IPS-18a (cell line): ENCODE measurements around the gene FOSL1.

Experiments
- H3K27ac ChIP-seq: one replicate; pipeline ENCODE4 v1.5.1; 2013; ENCODE audit warnings: low read length
- H3K27me3 ChIP-seq: one replicate; pipeline ENCODE4 v1.6.1; 2013; ENCODE audit warnings: mild to moderate bottlenecking, low read length; ENCODE audit not compliant: control insufficient read depth, insufficient read depth
- H3K36me3 ChIP-seq: one replicate; pipeline ENCODE4 v1.6.1; 2013; ENCODE audit warnings: low read depth, low read length; ENCODE audit not compliant: control insufficient read depth
- H3K4me1 ChIP-seq: one replicate; pipeline ENCODE4 v1.6.1; 2013; ENCODE audit warnings: low read depth, low read length; ENCODE audit not compliant: control insufficient read depth
- H3K4me3 ChIP-seq: one replicate; pipeline ENCODE4 v1.5.1; 2013; ENCODE audit warnings: low read length
- H3K9ac ChIP-seq: one replicate; pipeline ENCODE4 v1.6.1; 2013; ENCODE audit warnings: mild to moderate bottlenecking, low read length, moderate library complexity
- H3K9me3 ChIP-seq: one replicate; pipeline ENCODE4 v1.6.1; 2013; ENCODE audit warnings: low read depth, low read length; ENCODE audit not compliant: control insufficient read depth

The FOSL1 gene

GRCh38 chr11:65884716-65885092 is 15.5 kb downstream of the FOSL1 start:
- no peak overlapping the region for H3K4me3 ChIP-seq
- no peak overlapping the region for H3K9ac ChIP-seq
- no peaks in the 10 kb centered on the region for H3K9me3 ChIP-seq
- H3K4me1 ChIP-seq, result peaks cover 2% of the 10 kb centered on the region
- peaks cover 32% of the 10 kb centered on the region for H3K36me3 ChIP-seq
- peaks cover 8% of the 10 kb centered on the region for H3K27me3 ChIP-seq
- no peak overlapping the region for H3K27ac ChIP-seq

GRCh38 chr11:65883786-65884715 is 16.1 kb downstream of the FOSL1 start:
- Histone ChIP-seq H3K36me3 (peaks cover 32% of the 10 kb centered on the region), H3K4me1 (no peaks in the 10 kb centered on the region), H3K27ac (no peak overlapping the region), H3K4me3 (no peak overlapping the region), H3K9me3 (no peaks in the 10 kb centered on the region), H3K9ac (no peak overlapping the region), H3K27me3 (peaks cover 2% of the 10 kb centered on the region)

- peaks cover 32% of the 10 kb centered on the region for H3K36me3 ChIP-seq
- no peaks in the 10 kb centered on the region for H3K4me1 ChIP-seq
- H3K9me3 ChIP-seq, result no peaks in the 10 kb centered on the region
- no peak overlapping the region for H3K4me3 ChIP-seq
- no peak overlapping the region for H3K9ac ChIP-seq
- no peaks in the 10 kb centered on the region for H3K27me3 ChIP-seq
- H3K27ac ChIP-seq, result no peak overlapping the region
Measured at GRCh38 chr11:65883058-65883761, 17.0 kb downstream of the FOSL1 start.

- Histone ChIP-seq H3K4me1 (no peaks in the 10 kb centered on the region), H3K27ac (no peak overlapping the region), H3K4me3 (no peak overlapping the region), H3K9ac (no peak overlapping the region), H3K9me3 (no peaks in the 10 kb centered on the region), H3K36me3 (peaks cover 32% of the 10 kb centered on the region), H3K27me3 (no peaks in the 10 kb centered on the region)
Measured at GRCh38 chr11:65882120-65883057, 17.8 kb downstream of the FOSL1 start.

- peaks cover 25% of the 10 kb centered on the region for H3K36me3 ChIP-seq
- no peaks in the 10 kb centered on the region for H3K4me1 ChIP-seq
- no peak overlapping the region for H3K4me3 ChIP-seq
- H3K27me3 ChIP-seq, result no peaks in the 10 kb centered on the region
- H3K9me3 ChIP-seq, result no peaks in the 10 kb centered on the region
- no peak overlapping the region for H3K27ac ChIP-seq
- no peak overlapping the region for H3K9ac ChIP-seq
Measured at GRCh38 chr11:65880844-65881421, 19.3 kb downstream of the FOSL1 start.

GRCh38 chr11:65880027-65880426 is 20.2 kb downstream of the FOSL1 start:
- H3K36me3 ChIP-seq, result peaks cover 17% of the 10 kb centered on the region
- H3K9me3 ChIP-seq, result no peaks in the 10 kb centered on the region
- H3K4me3 ChIP-seq, result no peak overlapping the region
- H3K27me3 ChIP-seq, result no peaks in the 10 kb centered on the region
- no peak overlapping the region for H3K27ac ChIP-seq
- H3K4me1 ChIP-seq, result no peaks in the 10 kb centered on the region
- no peak overlapping the region for H3K9ac ChIP-seq

GRCh38 chr11:65879617-65880016 is 20.6 kb downstream of the FOSL1 start, which contains the start of gene CTSW:
TSS of gene CTSW (plus strand) at chr11:65879837. CDS start at chr11:65879855, 18 bp downstream.
- no peaks in the 10 kb centered on the region for H3K4me1 ChIP-seq
- no peaks in the 10 kb centered on the region for H3K9me3 ChIP-seq
- no peaks in the 10 kb centered on the region for H3K27me3 ChIP-seq
- H3K36me3 ChIP-seq, result peaks cover 15% of the 10 kb centered on the region
- H3K9ac ChIP-seq, result no peak within 1 kb of the TSS
- no peak within 1 kb of the TSS for H3K27ac ChIP-seq
- no peak within 1 kb of the TSS for H3K4me3 ChIP-seq

GRCh38 chr11:65873318-65874156 is 26.7 kb downstream of the FOSL1 start:
- no peaks in the 10 kb centered on the region for H3K36me3 ChIP-seq
- no peak overlapping the region for H3K27ac ChIP-seq
- H3K4me3 ChIP-seq, result peak overlapping the region; percentile 75
- H3K27me3 ChIP-seq, result peaks cover 17% of the 10 kb centered on the region
- H3K4me1 ChIP-seq, result peaks cover 4% of the 10 kb centered on the region
- H3K9me3 ChIP-seq, result no peaks in the 10 kb centered on the region
- H3K9ac ChIP-seq, result peak overlapping the region; percentile 22

- H3K27ac ChIP-seq, result no peak within 1 kb of the TSS
- H3K9ac ChIP-seq, result peak within 1 kb of the TSS; percentile 22
Measured at GRCh38 chr11:65872586-65873317, 27.4 kb downstream of the FOSL1 start, which contains the start of gene EFEMP2. TSS of gene EFEMP2 (minus strand) at chr11:65872800. CDS start at chr11:65872354, 446 bp downstream.

More at GRCh38 chr11:65872586-65873317, 27.4 kb downstream of the FOSL1 start, which contains the start of gene EFEMP2:
- Histone ChIP-seq H3K9me3 (no peaks in the 10 kb centered on the region), H3K27me3 (peaks cover 17% of the 10 kb centered on the region), H3K4me3 (peak within 1 kb of the TSS; percentile 75), H3K4me1 (peaks cover 4% of the 10 kb centered on the region), H3K36me3 (no peaks in the 10 kb centered on the region)
